GM18520 (cell line): Measurements from ENCODE around the gene PRKCH.

ENCODE experiments used
- ATAC-seq: cut with Tn5 transposase; IDR thresholded peaks from one replicate; pipeline ENCODE4 v1.9.1; 2021; ENCODE audit not compliant: unreplicated experiment

Gene PRKCH

GRCh38 chr14:61321385-61322010 is at the start of gene PRKCH:
Gene PRKCH, plus strand, starts transcription at chr14:61321579. Its CDS starts 523 bp downstream, at chr14:61322102.
- ATAC-seq = no peak

DNA sequence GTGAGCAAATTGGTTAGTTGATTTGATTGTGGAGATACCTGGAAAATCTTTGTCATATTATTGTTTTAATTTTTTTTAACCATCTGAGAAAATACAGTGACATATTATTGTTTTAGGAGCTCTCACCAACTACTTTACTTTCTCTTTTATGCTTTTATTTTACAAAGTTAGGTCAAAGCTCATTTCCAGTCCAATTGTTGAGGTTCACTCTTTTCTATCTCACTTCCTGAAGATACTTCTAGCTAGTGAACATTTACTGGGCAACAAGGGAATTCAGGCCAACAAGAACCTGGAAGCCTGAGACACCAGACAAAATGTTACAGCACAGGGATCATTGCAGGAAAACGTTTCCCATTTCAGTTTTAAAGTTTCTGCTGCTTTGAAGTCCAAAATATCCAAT is 44.1 kb upstream of the PRKCH start:
- no peak for ATAC-seq

DNA sequence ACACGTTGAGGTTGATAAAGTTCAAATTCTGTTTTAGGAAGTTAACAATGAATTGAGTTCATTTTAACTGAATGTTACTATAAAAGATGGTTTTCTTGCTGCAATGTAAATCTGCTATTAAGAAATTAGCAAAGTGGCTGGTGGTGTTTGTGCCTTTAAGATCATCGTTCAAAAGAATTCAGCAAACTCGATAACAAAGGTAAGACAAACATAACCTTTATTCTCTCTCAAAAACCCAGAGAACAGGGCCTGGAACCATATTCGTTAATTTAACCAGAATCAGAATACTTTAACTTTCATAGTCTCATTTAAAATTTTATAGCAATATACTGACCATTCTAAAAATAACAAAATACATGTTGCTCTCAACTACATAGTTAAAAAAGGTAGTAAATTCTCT is 43.6 kb upstream of the PRKCH start:
- ATAC-seq = no peak

- ATAC-seq = no peak
Measured at GRCh38 chr14:61279082-61279481, 42.3 kb upstream of the PRKCH start.

- ATAC-seq = no peak
Measured at GRCh38 chr14:61280092-61280525, 41.3 kb upstream of the PRKCH start.

DNA sequence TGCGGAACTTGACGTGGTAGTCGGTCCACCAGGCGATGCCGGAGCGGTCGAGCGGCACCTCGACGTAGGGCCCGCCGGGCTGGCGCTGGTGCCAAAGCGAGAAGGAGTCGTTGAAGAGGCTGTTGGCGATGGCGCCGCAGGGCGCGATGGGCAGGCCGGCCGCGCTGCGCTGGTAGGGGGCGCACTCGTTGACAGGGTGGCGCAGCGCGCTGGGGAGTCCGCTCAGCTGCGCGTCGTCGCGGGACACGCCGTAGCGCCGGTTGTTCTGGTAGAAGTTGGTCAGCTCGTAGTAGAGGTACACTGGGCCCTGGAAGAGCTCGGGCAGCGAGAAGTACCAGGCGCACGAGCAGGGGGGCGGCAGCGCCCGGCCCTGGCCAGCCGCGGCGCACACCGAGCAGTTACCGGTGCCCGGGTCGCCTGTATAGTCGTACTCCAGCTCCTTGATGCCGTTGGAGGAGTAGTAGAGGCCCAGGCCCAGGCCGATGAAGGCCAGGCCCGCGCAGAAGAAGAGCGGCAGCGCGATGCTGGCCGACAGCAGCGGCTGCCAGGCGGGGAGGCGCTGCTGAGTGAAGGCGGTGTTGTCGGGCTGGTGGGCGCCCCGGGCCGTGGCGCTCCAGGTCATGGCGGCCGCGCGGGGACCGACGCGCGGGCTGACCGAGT is 40.7 kb upstream of the PRKCH start:
- no peak for ATAC-seq

- no peak for ATAC-seq
Measured at GRCh38 chr14:61281186-61281947, 40.0 kb upstream of the PRKCH start, which contains the start of gene TMEM30B. Gene TMEM30B, minus strand, starts transcription at chr14:61281338. Its CDS starts 191 bp downstream, at chr14:61281147.

DNA sequence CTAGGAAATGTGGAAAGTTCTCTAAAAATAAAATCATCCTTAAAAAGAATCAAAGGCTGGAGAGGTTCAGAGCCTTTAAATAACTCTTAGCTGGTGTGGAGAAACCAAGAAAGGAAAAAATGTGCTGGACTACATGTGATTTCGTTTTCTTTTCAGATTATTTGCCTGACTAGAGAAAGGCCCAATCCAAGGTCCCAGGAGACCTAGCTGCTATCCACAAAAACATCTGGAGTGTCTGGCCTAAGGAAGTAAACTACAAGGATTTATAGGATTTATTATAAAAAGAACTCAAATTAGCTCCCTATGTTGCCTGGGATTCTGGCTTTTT is 39.5 kb upstream of the PRKCH start:
- no peak for ATAC-seq

GRCh38 chr14:61282746-61283145 is 38.6 kb upstream of the PRKCH start:
- ATAC-seq = no peak

DNA sequence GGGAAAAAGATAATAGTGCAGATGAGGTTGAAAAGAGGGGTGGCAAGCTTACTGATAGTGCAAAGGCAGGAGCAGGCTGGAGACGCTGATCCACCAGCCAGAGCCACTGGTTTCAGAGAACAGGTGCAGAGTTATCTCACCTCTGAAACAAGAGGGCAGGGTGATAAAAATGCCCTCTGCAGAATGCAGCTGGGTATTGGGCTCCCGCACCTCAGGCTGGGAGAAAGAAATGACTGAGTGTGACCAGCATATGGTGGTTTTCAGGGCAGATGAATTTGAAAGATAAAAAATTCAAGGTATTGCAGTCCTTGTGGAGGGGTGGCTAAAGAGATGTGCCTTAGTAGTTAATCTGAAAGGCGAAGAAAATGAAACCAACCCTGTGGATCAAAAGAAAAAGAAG is 37.4 kb upstream of the PRKCH start:
- ATAC-seq = no peak

DNA sequence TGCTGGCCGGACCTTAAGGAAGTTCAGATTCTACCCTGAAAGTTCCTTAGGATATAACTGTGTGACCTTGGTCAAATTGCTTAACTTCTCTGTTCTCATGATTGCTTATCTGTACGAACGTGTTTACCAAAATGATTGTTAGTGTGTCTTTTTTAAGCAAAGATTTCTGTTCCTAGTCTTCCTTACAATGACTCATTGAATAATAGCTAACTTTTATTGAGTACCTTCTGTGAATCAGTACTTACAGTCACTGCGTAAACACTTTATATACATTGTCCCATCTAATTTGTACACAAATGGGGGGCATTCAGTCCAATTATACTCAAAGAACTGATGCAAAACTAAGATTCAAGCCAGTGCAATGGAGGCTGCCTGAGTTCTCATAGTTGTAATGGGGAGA is 36.0 kb upstream of the PRKCH start:
- no peak for ATAC-seq

DNA sequence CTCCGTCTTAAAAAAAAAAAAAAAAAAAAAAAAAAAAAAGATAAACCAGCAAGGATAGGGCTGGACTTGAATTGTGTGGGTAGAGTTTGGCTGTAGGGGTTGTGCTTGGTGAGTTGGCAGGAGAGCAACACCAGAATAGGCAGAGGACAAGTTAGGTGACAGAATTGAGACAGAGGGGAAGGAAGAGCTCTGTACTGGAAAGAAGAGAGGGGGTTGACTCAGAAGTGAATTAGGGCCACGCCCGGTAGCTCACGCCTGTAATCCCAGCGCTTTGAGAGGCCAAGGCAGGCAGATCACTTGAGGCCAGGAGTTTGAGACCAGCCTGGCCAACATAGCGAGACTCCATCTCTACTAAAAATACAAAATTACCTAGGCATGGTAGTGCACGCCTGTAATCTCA is 34.2 kb upstream of the PRKCH start:
- no peak for ATAC-seq

DNA sequence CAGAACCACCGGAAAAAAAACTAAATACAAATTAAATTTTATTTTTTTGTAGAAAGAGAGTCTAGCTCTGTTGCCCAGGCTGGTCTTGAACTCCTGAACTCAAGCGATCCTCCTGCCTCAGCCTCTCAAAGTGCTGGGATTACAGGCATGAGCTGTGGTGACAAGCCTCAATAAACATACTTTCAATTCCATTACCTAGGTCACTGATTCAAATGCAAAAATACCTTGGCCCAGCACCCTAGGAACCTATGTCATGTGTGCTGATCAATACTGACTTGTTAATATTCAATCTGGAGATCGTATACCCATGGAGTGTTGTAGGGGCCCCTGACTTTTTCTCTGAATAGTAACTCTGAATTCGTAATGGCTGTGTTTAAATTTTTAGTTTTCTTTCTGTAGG is 33.2 kb upstream of the PRKCH start:
- ATAC-seq = no peak

- ATAC-seq = no peak
Measured at GRCh38 chr14:61288720-61289119, 32.7 kb upstream of the PRKCH start.

- ATAC-seq = no peak
Measured at GRCh38 chr14:61290701-61291100, 30.7 kb upstream of the PRKCH start.

GRCh38 chr14:61296151-61296550 is 25.2 kb upstream of the PRKCH start:
- ATAC-seq = no peak

- ATAC-seq = no peak
Measured at GRCh38 chr14:61296719-61297502, 24.5 kb upstream of the PRKCH start.

GRCh38 chr14:61297581-61297980 is 23.8 kb upstream of the PRKCH start:
- ATAC-seq = no peak

DNA sequence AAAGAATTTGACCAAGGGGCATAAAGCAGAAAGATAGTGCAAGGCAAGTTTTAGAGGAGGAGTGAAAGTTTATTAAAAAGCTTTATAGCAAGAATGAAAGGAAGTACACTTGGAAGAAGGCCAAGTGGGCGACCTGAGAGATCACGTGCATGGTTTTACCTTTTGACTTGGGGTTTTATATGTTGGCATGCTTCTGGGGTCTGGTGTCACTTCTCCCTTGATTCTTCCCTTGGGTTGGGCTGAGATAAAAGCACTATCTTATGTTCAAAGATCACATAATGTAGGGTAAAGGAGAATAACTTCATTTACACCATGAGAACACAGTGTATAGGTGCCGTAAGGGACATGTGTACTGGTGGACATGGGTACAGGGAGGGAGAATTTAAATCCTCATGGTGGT is 22.6 kb upstream of the PRKCH start:
- ATAC-seq = no peak

DNA sequence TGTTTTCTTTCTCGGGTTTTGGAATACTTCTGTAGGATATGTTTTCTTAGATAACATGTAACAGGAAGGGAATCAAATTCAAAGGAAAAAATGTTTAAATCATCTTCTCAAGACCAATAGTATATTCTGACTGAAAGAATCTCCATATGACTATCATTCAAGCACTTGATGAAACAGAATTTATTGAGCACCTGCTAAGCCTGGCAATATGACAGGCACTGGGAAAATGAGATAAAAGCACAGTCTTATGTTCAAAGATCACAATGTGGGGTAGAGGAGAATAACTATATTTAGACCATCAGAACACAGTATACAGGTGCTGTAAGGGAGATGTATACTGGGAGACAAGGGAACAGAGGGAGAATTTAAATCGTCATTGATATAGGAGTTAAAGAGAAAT is 21.2 kb upstream of the PRKCH start:
- no peak for ATAC-seq

DNA sequence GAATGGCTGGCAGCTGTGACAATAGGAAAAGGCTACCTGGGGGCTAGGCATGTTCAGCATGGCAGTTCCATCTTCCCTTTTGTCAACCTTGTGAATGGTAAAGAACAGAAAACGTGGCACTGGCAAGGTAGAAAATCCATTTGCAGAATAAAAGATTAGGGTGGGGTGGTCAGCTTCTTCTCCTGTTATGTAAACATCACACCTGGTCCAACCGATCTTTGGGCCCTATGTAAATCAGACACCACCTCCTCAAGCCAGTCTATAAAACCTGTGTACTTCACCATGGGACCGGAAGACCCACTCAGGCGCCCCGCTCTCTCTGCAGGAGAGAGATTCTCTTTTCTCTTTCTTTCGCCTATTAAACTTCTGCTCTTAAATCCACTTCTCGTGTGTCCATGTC is 20.6 kb upstream of the PRKCH start:
- ATAC-seq = no peak
